Right lobe of liver (tissue), 4 donors: ENCODE measurements around the gene GABARAPL1.

ENCODE experiments used
- POLR2A ChIP-seq: fragments of 450-650 bp; IDR thresholded peaks from one replicate; pipeline ENCODE4 v1.6.1; 2017; ENCODE audit warnings: antibody characterized with exemption, mild to moderate bottlenecking
- TF ChIP-seq, protein P1 (sequence below), 4 donors: fragments of 200-600 bp in 3 of 4; fragments of 450-650 bp in 1 of 4; IDR thresholded peaks; one replicate each; pipeline versions ENCODE4 v1.5.1 to v1.8.0; 2016 to 2022; ENCODE audit warnings: antibody characterized with exemption in 4 of 4, mild to moderate bottlenecking in 2 of 4
- donor health status: DM: no; HTN: no; CAD: no.
- donor health status: DM: no; HTN: no; CAD: no.
- donor health status: DM: no; HTN: yes; CAD: no.

DNA sequence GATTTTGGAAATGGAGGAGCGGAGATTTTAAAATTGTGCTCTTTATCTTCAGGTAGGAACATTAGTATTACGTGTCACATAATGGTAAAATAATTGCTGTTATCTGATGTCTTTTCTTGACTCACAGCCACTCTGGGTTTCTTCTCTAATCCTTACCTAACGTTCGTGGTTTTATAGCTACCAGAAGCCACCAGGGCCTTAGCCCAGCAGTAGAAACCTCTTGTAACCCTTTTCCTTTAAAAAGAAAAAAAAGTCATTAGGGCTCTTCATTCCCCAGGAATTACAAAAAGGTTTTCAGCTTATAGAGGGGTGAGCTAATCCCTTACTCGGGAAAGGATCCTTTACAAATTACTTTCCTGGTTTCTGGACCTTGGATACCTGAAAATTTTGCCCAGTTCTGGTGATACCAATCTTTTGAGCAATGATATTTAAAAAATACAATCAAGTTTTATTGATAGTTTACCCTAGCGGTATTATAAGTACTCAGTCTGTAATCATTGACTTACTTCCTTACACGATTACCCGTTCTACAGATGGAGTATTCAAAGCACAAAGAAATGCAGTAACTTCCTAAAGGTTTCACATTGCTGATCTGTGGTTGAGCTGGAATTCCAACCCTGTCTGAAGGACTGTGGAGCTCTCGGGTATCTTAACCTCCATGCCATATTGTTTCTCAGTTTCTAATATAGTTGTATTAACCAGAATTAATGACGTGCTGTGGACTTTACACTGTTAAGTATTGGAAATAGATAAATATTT lies 1.6 kb downstream of the GABARAPL1 start:
- TF ChIP-seq, protein P1, sequence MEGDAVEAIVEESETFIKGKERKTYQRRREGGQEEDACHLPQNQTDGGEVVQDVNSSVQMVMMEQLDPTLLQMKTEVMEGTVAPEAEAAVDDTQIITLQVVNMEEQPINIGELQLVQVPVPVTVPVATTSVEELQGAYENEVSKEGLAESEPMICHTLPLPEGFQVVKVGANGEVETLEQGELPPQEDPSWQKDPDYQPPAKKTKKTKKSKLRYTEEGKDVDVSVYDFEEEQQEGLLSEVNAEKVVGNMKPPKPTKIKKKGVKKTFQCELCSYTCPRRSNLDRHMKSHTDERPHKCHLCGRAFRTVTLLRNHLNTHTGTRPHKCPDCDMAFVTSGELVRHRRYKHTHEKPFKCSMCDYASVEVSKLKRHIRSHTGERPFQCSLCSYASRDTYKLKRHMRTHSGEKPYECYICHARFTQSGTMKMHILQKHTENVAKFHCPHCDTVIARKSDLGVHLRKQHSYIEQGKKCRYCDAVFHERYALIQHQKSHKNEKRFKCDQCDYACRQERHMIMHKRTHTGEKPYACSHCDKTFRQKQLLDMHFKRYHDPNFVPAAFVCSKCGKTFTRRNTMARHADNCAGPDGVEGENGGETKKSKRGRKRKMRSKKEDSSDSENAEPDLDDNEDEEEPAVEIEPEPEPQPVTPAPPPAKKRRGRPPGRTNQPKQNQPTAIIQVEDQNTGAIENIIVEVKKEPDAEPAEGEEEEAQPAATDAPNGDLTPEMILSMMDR (IDR thresholded peaks at IDR 0.05), result no peak
- no peak for TF ChIP-seq POLR2A
